Left ventricle myocardium inferior (tissue), 1 donor: Measurements from ENCODE around the gene PPM1A. TPM values are rescaled to one million over a fixed set of nuclear protein-coding genes. Genes with fewer than 3 reads are reported as not detected.

Source experiments
- DNase-seq: peaks from one replicate; pipeline ENCODE4 v3.0.0-alpha.2; 2020
- H3K27ac ChIP-seq: fragments of 200-600 bp; replicated peaks from 2 replicates; pipeline ENCODE4 v1.8.0; 2021
- H3K27me3 ChIP-seq: fragments of 200-600 bp; 2 replicates; pipeline ENCODE4 v1.8.0; 2021; ENCODE audit warnings: low read depth
- H3K36me3 ChIP-seq: fragments of 200-600 bp; 2 replicates; pipeline ENCODE4 v1.8.0; 2021
- H3K4me1 ChIP-seq: fragments of 200-600 bp; 2 replicates; pipeline ENCODE4 v1.8.0; 2021
- H3K4me3 ChIP-seq: fragments of 200-600 bp; 2 replicates; pipeline ENCODE4 v1.8.0; 2021; ENCODE audit warnings: mild to moderate bottlenecking, moderate library complexity
- H3K9me3 ChIP-seq: fragments of 200-600 bp; replicated peaks from 2 replicates; pipeline ENCODE4 v1.8.0; 2021
- intact Hi-C: fragments of 100-400 bp; cut with micrococcal nuclease; formaldehyde crosslinking; loops from one replicate; pipeline ENCODE4 v1.11.0; 2022
- total RNA-seq: library from RNA; stranded (reverse); fragmentation: NEBNext Ultra II Directional; extraction: Animal tissue kit (Norgen Biotek cat#: 25700); gene quantifications from one replicate; pipeline ENCODE4 v1.2.1, GENCODE V29; 2021
- TF ChIP-seq, protein P1 (sequence below): fragments of 200-600 bp; IDR thresholded peaks from 2 replicates; pipeline ENCODE4 v1.8.0; 2021; ENCODE audit warnings: antibody characterized with exemption, mild to moderate bottlenecking, borderline replicate concordance
- donor health status: DM: no; HTN: yes; CAD: no; lungs with severe emphysema.

The PPM1A gene
- total RNA-seq, 1 donor from 2014 or later: 98.8 TPM

- TF ChIP-seq, protein P1, sequence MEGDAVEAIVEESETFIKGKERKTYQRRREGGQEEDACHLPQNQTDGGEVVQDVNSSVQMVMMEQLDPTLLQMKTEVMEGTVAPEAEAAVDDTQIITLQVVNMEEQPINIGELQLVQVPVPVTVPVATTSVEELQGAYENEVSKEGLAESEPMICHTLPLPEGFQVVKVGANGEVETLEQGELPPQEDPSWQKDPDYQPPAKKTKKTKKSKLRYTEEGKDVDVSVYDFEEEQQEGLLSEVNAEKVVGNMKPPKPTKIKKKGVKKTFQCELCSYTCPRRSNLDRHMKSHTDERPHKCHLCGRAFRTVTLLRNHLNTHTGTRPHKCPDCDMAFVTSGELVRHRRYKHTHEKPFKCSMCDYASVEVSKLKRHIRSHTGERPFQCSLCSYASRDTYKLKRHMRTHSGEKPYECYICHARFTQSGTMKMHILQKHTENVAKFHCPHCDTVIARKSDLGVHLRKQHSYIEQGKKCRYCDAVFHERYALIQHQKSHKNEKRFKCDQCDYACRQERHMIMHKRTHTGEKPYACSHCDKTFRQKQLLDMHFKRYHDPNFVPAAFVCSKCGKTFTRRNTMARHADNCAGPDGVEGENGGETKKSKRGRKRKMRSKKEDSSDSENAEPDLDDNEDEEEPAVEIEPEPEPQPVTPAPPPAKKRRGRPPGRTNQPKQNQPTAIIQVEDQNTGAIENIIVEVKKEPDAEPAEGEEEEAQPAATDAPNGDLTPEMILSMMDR: no peak
- intact Hi-C loops: no loop called here
- Histone ChIP-seq H3K36me3 (no peaks in the 10 kb centered on the region), H3K27ac (no peak overlapping the region), H3K27me3 (no peaks in the 10 kb centered on the region), H3K4me1 (peaks cover 9% of the 10 kb centered on the region), H3K9me3 (peaks cover 21% of the 10 kb centered on the region), H3K4me3 (no peak overlapping the region)
- DNase-seq: no peak
Observed at GRCh38 chr14:60229614-60230013, 19.4 kb upstream of the PPM1A start.

DNA sequence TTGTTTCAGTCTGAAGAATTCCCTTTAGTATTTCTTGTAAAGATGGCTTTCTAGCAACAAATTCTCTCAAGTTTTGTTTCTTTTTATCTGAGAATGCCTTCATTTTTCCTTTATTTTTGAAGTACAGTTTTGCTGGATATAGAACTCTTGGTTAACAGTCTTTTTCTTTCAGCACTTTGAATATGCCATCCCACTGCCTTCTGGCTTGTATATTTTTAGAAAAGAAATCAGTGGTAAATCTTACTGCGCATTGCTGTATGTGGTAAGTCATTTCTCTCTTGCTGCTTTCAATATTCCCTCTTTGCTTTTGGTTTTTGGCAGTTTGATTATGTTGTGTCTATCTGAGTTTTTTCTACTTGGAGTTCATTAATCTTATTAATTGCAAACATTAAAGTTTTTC is 16.8 kb upstream of the PPM1A start:
- H3K4me1 ChIP-seq: peaks cover 17% of the 10 kb centered on the region
- TF ChIP-seq, protein P1: no peak
- no peaks in the 10 kb centered on the region for H3K36me3 ChIP-seq
- no peak for DNase-seq
- peaks cover 21% of the 10 kb centered on the region for H3K9me3 ChIP-seq
- H3K27me3 ChIP-seq: no peaks in the 10 kb centered on the region
- no peak overlapping the region for H3K4me3 ChIP-seq
- intact Hi-C loops: no loop called here
- no peak overlapping the region for H3K27ac ChIP-seq

GRCh38 chr14:60233251-60233650 is 15.8 kb upstream of the PPM1A start:
- H3K4me1 ChIP-seq: peaks cover 15% of the 10 kb centered on the region
- H3K36me3 ChIP-seq: no peaks in the 10 kb centered on the region
- DNase-seq: no peak
- intact Hi-C loops: no loop called here
- peaks cover 21% of the 10 kb centered on the region for H3K9me3 ChIP-seq
- H3K27ac ChIP-seq: peak overlapping the region; percentile 31
- H3K27me3 ChIP-seq: no peaks in the 10 kb centered on the region
- H3K4me3 ChIP-seq: no peak overlapping the region
- TF ChIP-seq, protein P1: no peak

DNA sequence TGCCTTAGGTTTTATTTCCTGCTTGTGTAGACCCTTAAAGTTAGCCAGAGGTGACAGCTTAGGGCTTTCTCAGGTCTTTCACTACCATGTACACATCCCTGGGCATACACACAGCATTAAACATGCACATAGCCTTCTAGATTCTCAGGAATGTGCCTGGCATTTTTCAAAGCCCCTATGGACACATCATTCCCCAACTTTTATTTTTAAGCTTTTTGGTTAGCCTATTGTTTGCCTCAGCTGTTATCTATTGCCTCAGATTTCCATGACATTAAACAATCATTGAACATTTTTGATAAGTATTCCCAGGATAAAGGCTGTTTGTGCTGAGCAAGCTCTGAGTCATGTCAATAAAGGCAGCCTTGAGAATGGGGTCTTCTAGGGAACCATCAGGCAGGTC is 15.1 kb upstream of the PPM1A start:
- Histone ChIP-seq H3K4me3 (no peak overlapping the region), H3K27ac (peak overlapping the region; percentile 31), H3K27me3 (no peaks in the 10 kb centered on the region), H3K4me1 (peaks cover 15% of the 10 kb centered on the region), H3K9me3 (peaks cover 21% of the 10 kb centered on the region), H3K36me3 (no peaks in the 10 kb centered on the region)
- DNase-seq: no peak
- intact Hi-C loops: no loop called here
- TF ChIP-seq, protein P1: no peak

- no peaks in the 10 kb centered on the region for H3K27me3 ChIP-seq
- peaks cover 21% of the 10 kb centered on the region for H3K9me3 ChIP-seq
- no peaks in the 10 kb centered on the region for H3K36me3 ChIP-seq
- intact Hi-C loops: no loop called here
- DNase-seq: no peak
- no peak overlapping the region for H3K4me3 ChIP-seq
- TF ChIP-seq, protein P1: no peak
- peak overlapping the region; percentile 46 for H3K27ac ChIP-seq
- H3K4me1 ChIP-seq: peaks cover 16% of the 10 kb centered on the region
Observed at GRCh38 chr14:60235440-60235839, 13.6 kb upstream of the PPM1A start.

DNA sequence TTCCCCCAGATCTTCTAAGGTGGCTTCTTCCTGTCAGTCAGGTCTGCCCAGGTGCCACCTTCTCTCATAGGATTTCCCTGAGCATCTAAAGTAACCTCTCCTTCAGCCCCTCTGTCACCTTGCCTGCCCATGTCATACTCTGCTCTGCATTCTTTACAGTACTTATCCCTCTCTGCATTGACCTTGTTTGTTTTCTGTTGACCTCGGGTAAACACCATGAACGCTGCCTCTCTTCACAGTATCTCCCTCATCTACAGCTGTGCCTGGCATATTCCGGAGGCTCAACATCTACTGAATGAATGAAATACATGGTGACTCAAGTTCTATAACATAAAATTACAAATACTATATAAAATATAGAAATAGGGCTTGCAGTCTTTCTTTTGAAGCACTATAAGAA is 10.1 kb upstream of the PPM1A start:
- no peak overlapping the region for H3K27ac ChIP-seq
- intact Hi-C loops: no loop called here
- no peaks in the 10 kb centered on the region for H3K36me3 ChIP-seq
- TF ChIP-seq, protein P1: no peak
- no peak for DNase-seq
- peaks cover 19% of the 10 kb centered on the region for H3K4me1 ChIP-seq
- no peaks in the 10 kb centered on the region for H3K27me3 ChIP-seq
- no peaks in the 10 kb centered on the region for H3K9me3 ChIP-seq
- H3K4me3 ChIP-seq: no peak overlapping the region
